ENCODE results near the gene SAMD14. TPM values are rescaled to one million over a fixed set of nuclear protein-coding genes. Genes with fewer than 3 reads are reported as not detected.
A peak's percentile ranks its signal among the peaks of the same experiment; 100 is the strongest.

SAMD14 gene
- total and polyA plus RNA-seq, 10 of the 15 experiments (the other 5 are each of a cell fraction or from before 2014, with no cell fraction given): 0.06 to 1.7 (median 0.25) TPM; not detected in 3

- TF ChIP-seq BHLHE40 (IDR thresholded peaks at IDR 0.05; ENCODE audit: borderline replicate concordance in 1 of 2, low read depth in 2 of 2, low read length in 1 of 2): peak; percentile 7 to 58; a peak in 1 of 4 replicates
- TF ChIP-seq MLLT1 (IDR thresholded peaks at IDR 0.05): peak; percentile 42; the same call in 1 of the 2 replicates
- no peak for TF ChIP-seq MEF2A (IDR thresholded peaks at IDR 0.05; ENCODE audit: insufficient read depth, low read depth, low read length)
- TF ChIP-seq CHD1 (IDR thresholded peaks at IDR 0.05; ENCODE audit: low read depth, low read length): peak; percentile 68; the same call in 1 of the 2 replicates
- peak; percentile 29; the same call in 1 of the 2 replicates for TF ChIP-seq NR2F1 (conservative IDR thresholded peaks at IDR 0.05)
- no peak for TF ChIP-seq ELK1 (IDR thresholded peaks at IDR 0.05; ENCODE audit: low read depth, low read length)
- TF ChIP-seq RB1 (IDR thresholded peaks at IDR 0.05; ENCODE audit: borderline replicate concordance): 0 out of 2 replicates have a peak, but pooled peaks have one; percentile 26
- peak; percentile 55; the same call in 1 of the 2 replicates for TF ChIP-seq BACH1 (IDR thresholded peaks at IDR 0.05; ENCODE audit: borderline replicate concordance)
- TF ChIP-seq CTCF (IDR thresholded peaks at IDR 0.05 in 2 of 3, conservative IDR thresholded peaks at IDR 0.05 in 1 of 3; ENCODE audit: control insufficient read depth in 2 of 3, extremely low read depth in 1 of 3, insufficient read depth in 1 of 3, low read depth in 3 of 3, low read length in 3 of 3): 0 out of 6 replicates have a peak, but pooled peaks of 2 of the 3 experiments have one; percentile 5
- 0 out of 2 replicates have a peak, but pooled peaks have one; percentile 33 for TF ChIP-seq MXI1 (IDR thresholded peaks at IDR 0.05; ENCODE audit: low read depth, low read length)
- no peak for TF ChIP-seq ZBTB4 (CRISPR knock-in tag; IDR thresholded peaks at IDR 0.05)
- no peak for TF ChIP-seq ZNF592 (IDR thresholded peaks at IDR 0.05)
- TF ChIP-seq IKZF1 (conservative IDR thresholded peaks at IDR 0.05): peak; percentile 62
- TF ChIP-seq RCOR1 (conservative IDR thresholded peaks at IDR 0.05; ENCODE audit: low read depth, low read length): no peak
Measured at GRCh38 chr17:50149417-50150353, 19.7 kb upstream of the SAMD14 start (continued).

Measured in GM12878 (cell line).